IMR-90 (cell line): ENCODE data around the gene CIAO3. TPM values are rescaled to one million over a fixed set of nuclear protein-coding genes. Genes with fewer than 3 reads are reported as not detected.

Experiments used
- CHD1 ChIP-seq: IDR thresholded peaks from 2 replicates; pipeline ENCODE4 v1.6.1; 2012; ENCODE audit warnings: low read depth, low read length, improper control_type of control experiment
- FOS ChIP-seq: fragments of 150-350 bp; IDR thresholded peaks from 2 replicates; pipeline ENCODE4 v1.6.1; 2016; ENCODE audit warnings: low read depth, low read length
- POLR2A ChIP-seq: IDR thresholded peaks from 2 replicates; pipeline ENCODE4 v1.6.1; 2012; ENCODE audit warnings: mild to moderate bottlenecking, low read depth, low read length
- SMC3 ChIP-seq: fragments of 150-350 bp; IDR thresholded peaks from 2 replicates; pipeline ENCODE4 v1.6.1; 2016; ENCODE audit warnings: low read depth, mild to moderate bottlenecking, antibody characterized with exemption, low read length, moderate library complexity
- polyA plus RNA-seq, 3 experiments: library from polyadenylated mRNA; depleted of rRNA; stranded (reverse); fragments of >200 nt; gene quantifications; 2 replicates each; pipeline ENCODE4 v1.2.3, GENCODE V29; 2012; ENCODE audit warnings: low replicate concordance in 1 of 3
- total RNA-seq: library from RNA; depleted of rRNA; stranded (reverse); fragments of >200 nt; gene quantifications from 2 replicates; pipeline ENCODE4 v1.2.3, GENCODE V29; 2012
- TF ChIP-seq, protein P1 (sequence below): conservative IDR thresholded peaks from 2 replicates; pipeline ENCODE4 v1.5.1; 2012; ENCODE audit warnings: mild to moderate bottlenecking, low read depth, low read length, improper control_type of control experiment

Gene CIAO3
- total and polyA plus RNA-seq, 2 of the 4 experiments (the other 2 are of a cell fraction): 17.0 to 20.2 TPM

DNA sequence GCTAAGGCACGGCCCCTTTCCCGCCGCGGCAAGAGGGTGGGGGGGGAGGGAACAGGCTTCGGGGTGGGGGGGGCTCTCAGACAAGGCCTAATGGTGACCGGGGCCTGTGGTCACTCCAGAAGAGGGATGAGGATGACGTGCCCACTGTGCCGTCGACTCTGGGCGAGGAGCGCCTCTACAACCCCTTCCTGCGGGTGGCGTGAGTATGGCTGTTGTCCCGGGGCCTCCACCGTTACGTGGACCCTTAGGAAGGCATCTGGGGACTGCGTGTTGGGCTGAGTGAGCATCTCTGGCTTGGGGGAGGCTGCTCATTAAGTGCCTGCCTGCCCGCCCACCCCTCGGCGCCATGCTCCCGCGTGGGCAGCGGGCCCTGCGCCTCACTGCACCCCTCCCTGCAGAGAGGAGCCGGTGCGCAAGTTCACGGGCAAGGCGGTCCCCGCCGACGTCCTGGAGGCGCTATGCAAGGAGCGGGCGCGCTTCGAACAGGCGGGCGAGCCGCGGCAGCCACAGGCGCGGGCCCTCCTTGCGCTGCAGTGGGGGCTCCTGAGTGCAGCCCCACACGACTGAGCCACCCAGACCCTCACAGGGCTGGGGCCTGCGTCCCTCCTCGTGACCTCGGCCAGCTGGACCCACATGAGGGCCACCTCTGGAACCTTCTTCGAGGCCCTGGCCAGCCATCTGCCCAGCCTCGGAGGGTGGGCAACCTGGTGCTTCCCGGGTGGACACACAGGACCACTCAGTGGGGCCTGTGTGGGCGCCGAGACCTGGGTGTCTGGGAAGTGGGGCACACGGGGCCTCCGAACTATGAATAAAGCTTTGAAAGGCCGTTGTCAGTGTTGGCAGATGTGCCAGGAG lies 11.7 kb downstream of the CIAO3 start (continued):
- TF ChIP-seq, protein P1, sequence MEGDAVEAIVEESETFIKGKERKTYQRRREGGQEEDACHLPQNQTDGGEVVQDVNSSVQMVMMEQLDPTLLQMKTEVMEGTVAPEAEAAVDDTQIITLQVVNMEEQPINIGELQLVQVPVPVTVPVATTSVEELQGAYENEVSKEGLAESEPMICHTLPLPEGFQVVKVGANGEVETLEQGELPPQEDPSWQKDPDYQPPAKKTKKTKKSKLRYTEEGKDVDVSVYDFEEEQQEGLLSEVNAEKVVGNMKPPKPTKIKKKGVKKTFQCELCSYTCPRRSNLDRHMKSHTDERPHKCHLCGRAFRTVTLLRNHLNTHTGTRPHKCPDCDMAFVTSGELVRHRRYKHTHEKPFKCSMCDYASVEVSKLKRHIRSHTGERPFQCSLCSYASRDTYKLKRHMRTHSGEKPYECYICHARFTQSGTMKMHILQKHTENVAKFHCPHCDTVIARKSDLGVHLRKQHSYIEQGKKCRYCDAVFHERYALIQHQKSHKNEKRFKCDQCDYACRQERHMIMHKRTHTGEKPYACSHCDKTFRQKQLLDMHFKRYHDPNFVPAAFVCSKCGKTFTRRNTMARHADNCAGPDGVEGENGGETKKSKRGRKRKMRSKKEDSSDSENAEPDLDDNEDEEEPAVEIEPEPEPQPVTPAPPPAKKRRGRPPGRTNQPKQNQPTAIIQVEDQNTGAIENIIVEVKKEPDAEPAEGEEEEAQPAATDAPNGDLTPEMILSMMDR: no peak
- TF ChIP-seq POLR2A (no peak), FOS (no peak), CHD1 (no peak), SMC3 (no peak)
